DOHH2 (cell line): ENCODE measurements around the gene CACNA2D1.

Source experiments
- CTCF ChIP-seq: fragments of 200-600 bp; sonication (generic); IDR thresholded peaks from one replicate; pipeline ENCODE4 v1.5.1; 2014; ENCODE audit warnings: antibody characterized with exemption, mild to moderate bottlenecking, low read depth, low read length; ENCODE audit not compliant: poor library complexity, severe bottlenecking
- EZH2phosphoT487 ChIP-seq: fragments of 200-600 bp; sonication (generic); IDR thresholded peaks from 2 replicates; pipeline ENCODE4 v1.6.1; 2017; ENCODE audit warnings: borderline replicate concordance, mild to moderate bottlenecking, antibody characterized with exemption, low read length, moderate library complexity, mixed read lengths

DNA sequence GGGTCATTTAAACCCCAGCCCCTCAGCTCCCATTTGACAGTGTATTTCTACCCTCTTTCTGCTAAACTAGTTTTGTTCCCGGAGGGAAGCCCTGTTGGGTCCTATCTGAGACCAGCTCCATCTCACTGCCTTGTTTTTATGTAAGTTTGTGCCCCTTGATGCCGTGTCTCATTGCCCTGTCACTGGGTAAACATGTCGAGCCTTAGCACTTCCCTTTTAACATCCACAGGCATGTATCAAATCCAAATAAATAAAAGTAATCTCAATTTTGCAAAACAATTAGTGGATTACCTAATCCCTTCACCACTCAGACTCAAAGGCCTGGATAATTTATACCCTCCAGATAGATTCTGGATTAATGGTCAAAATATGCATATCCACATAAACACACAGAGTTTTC is 115.7 kb downstream of the CACNA2D1 start:
- no peak for TF ChIP-seq CTCF
- no peak for TF ChIP-seq EZH2phosphoT487
